Breast epithelium (tissue), 3 donors: ENCODE results near the gene PAPOLB.

Source experiments
- POLR2A ChIP-seq: fragments of 450-650 bp; IDR thresholded peaks from one replicate; pipeline ENCODE4 v1.6.1; 2016; ENCODE audit warnings: antibody characterized with exemption, mild to moderate bottlenecking, moderate library complexity
- TF ChIP-seq, protein P1 (sequence below), 3 donors: fragments of 450-650 bp; IDR thresholded peaks; one replicate each; pipeline ENCODE4 v1.5.1; 2016 to 2017; ENCODE audit warnings: antibody characterized with exemption in 3 of 3, mild to moderate bottlenecking in 3 of 3, moderate library complexity in 3 of 3

DNA sequence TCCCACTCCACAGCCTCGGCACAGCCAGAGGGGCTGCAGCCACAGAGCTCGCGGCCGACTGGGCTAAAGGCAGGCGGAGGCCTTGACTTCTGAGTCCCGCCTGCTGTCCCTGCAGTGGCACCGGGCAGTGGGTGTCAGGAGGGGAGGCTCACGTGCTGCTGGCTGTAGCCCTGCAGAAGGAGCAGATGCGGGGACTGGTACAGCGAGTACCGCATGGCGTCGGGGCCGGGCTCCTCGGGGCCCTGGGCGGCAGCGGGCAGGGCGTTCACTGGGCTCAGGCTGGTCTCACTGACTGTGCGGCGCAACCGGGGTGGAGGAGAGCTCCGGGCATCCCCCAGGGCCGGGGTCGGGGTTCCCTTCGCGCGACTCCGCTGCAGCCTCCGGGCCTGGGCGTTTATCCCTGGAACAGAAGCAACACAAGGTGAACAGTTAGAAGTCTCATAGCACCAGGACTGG lies 25.6 kb downstream of the PAPOLB start:
- TF ChIP-seq, protein P1, sequence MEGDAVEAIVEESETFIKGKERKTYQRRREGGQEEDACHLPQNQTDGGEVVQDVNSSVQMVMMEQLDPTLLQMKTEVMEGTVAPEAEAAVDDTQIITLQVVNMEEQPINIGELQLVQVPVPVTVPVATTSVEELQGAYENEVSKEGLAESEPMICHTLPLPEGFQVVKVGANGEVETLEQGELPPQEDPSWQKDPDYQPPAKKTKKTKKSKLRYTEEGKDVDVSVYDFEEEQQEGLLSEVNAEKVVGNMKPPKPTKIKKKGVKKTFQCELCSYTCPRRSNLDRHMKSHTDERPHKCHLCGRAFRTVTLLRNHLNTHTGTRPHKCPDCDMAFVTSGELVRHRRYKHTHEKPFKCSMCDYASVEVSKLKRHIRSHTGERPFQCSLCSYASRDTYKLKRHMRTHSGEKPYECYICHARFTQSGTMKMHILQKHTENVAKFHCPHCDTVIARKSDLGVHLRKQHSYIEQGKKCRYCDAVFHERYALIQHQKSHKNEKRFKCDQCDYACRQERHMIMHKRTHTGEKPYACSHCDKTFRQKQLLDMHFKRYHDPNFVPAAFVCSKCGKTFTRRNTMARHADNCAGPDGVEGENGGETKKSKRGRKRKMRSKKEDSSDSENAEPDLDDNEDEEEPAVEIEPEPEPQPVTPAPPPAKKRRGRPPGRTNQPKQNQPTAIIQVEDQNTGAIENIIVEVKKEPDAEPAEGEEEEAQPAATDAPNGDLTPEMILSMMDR (IDR thresholded peaks at IDR 0.05), result no peak
- no peak for TF ChIP-seq POLR2A
